IMR-90 (cell line): Measurements from ENCODE around the gene PSKH1. TPM values are rescaled to one million over a fixed set of nuclear protein-coding genes. Genes with fewer than 3 reads are reported as not detected.

Experiments used
- ATAC-seq: fragments of 200-7000 bp; cut with Tn5 transposase; 2 replicates; pipeline ENCODE4 v1.9.1; 2020; ENCODE audit warnings: low read depth, mild to moderate bottlenecking, moderate library complexity
- BruUV-seq: library from RNA; stranded (reverse); fragments of 400-500 nt; replicated peaks from 2 replicates; lab custom pipeline; 2021; lab: Mats Ljungman, UMichigan
- CTCF ChIA-PET: fragments of 300-600 bp; formaldehyde crosslinking; extraction: SDS; loops from one replicate; lab custom pipeline; 2021; ENCODE audit warnings: antibody characterized with exemption; lab: Yijun Ruan, JAX
- POLR2A ChIA-PET: fragments of 300-600 bp; sonication (Branson Sonifier 250); formaldehyde crosslinking; loops from one replicate; lab custom pipeline; 2022; ENCODE audit warnings: antibody characterized with exemption; ENCODE audit not compliant: unreplicated experiment; lab: Charles Lee
- DNase-seq: peaks from one replicate; pipeline ENCODE4 v3.0.0; 2013
- H2AFZ ChIP-seq: replicated peaks from 2 replicates; pipeline ENCODE3; 2013; ENCODE audit warnings: low read length, mild to moderate bottlenecking; ENCODE audit not compliant: poor library complexity
- H2AK5ac ChIP-seq: 2 replicates; pipeline ENCODE4 v1.6.1; 2013; ENCODE audit warnings: low read depth, low read length, inconsistent platforms
- H2AK9ac ChIP-seq: replicated peaks from 2 replicates; pipeline ENCODE3; 2013; ENCODE audit warnings: mild to moderate bottlenecking, low read depth, low read length, moderate library complexity; ENCODE audit not compliant: poor library complexity
- H2BK120ac ChIP-seq: 2 replicates; pipeline ENCODE4 v1.6.1; 2013; ENCODE audit warnings: low read depth, low read length, inconsistent platforms
- H2BK15ac ChIP-seq: 3 replicates; pipeline ENCODE4 v1.6.1; 2013; ENCODE audit warnings: low read depth, low read length, inconsistent platforms
- H2BK20ac ChIP-seq: 2 replicates; pipeline ENCODE4 v1.6.1; 2013; ENCODE audit warnings: low read depth, mild to moderate bottlenecking, inconsistent platforms, low read length, moderate library complexity
- H2BK5ac ChIP-seq: 2 replicates; pipeline ENCODE4 v1.6.1; 2013; ENCODE audit warnings: mild to moderate bottlenecking, low read depth, low read length, inconsistent platforms; ENCODE audit not compliant: poor library complexity, severe bottlenecking
- H3K14ac ChIP-seq: replicated peaks from 2 replicates; pipeline ENCODE4 v1.6.1; 2013; ENCODE audit warnings: low read depth, low read length, inconsistent platforms
- H3K18ac ChIP-seq: 2 replicates; pipeline ENCODE4 v1.6.1; 2013; ENCODE audit warnings: low read depth, low read length, control low read depth
- H3K23ac ChIP-seq: 2 replicates; pipeline ENCODE4 v1.6.1; 2013; ENCODE audit warnings: low read depth, low read length, inconsistent platforms
- H3K27ac ChIP-seq: 2 replicates; pipeline ENCODE4 v1.5.1; 2013; ENCODE audit warnings: mild to moderate bottlenecking, control low read depth, low read length; ENCODE audit not compliant: insufficient read depth
- H3K27me3 ChIP-seq: 2 replicates; pipeline ENCODE4 v1.6.1; 2013; ENCODE audit warnings: low read length; ENCODE audit not compliant: control insufficient read depth, insufficient read depth
- H3K36me3 ChIP-seq: 2 replicates; pipeline ENCODE4 v1.6.1; 2013; ENCODE audit warnings: low read length, mixed read lengths; ENCODE audit not compliant: control insufficient read depth, insufficient read depth
- H3K4ac ChIP-seq: 2 replicates; pipeline ENCODE4 v1.6.1; 2013; ENCODE audit warnings: low read depth, low read length, inconsistent platforms
- H3K4me1 ChIP-seq: 2 replicates; pipeline ENCODE4 v1.6.1; 2013; ENCODE audit warnings: low read length, mixed read lengths; ENCODE audit not compliant: control insufficient read depth, insufficient read depth
- H3K4me2 ChIP-seq: 2 replicates; pipeline ENCODE4 v1.6.1; 2013; ENCODE audit warnings: low read depth, mild to moderate bottlenecking, control low read depth, low read length, moderate library complexity
- H3K4me3 ChIP-seq: 2 replicates; pipeline ENCODE4 v1.5.1; 2013; ENCODE audit warnings: low read depth, mild to moderate bottlenecking, control low read depth, low read length, moderate library complexity; ENCODE audit not compliant: insufficient read depth
- H3K56ac ChIP-seq: 2 replicates; pipeline ENCODE4 v1.6.1; 2013; ENCODE audit warnings: low read length, inconsistent platforms; ENCODE audit not compliant: insufficient read depth; ENCODE audit errors: extremely low read depth
- H3K79me1 ChIP-seq, 2 experiments: 2 replicates each; pipeline ENCODE4 v1.6.1; 2013; ENCODE audit warnings: low read length in 2 of 2, inconsistent platforms in 1 of 2, low read depth in 1 of 2
- H3K9ac ChIP-seq: 2 replicates; pipeline ENCODE4 v1.6.1; 2013; ENCODE audit warnings: low read depth, low read length, control low read depth
- H3K9me1 ChIP-seq: 2 replicates; pipeline ENCODE4 v1.6.1; 2013; ENCODE audit warnings: low read length, inconsistent platforms; ENCODE audit not compliant: insufficient read depth
- H3K9me3 ChIP-seq: 2 replicates; pipeline ENCODE4 v1.6.1; 2013; ENCODE audit warnings: low read length; ENCODE audit not compliant: control insufficient read depth, insufficient read depth
- H4K20me1 ChIP-seq: 2 replicates; pipeline ENCODE4 v1.6.1; 2013; ENCODE audit warnings: low read length, inconsistent platforms; ENCODE audit not compliant: insufficient read depth
- H4K5ac ChIP-seq: 2 replicates; pipeline ENCODE4 v1.6.1; 2013; ENCODE audit warnings: mild to moderate bottlenecking, low read depth, low read length, control low read depth
- H4K8ac ChIP-seq, 2 experiments: 2 replicates each; pipeline ENCODE4 v1.6.1; 2013; ENCODE audit warnings: low read depth in 2 of 2, low read length in 2 of 2, control low read depth in 1 of 2, inconsistent platforms in 1 of 2
- H4K91ac ChIP-seq: 2 replicates; pipeline ENCODE4 v1.6.1; 2013; ENCODE audit warnings: low read depth, low read length, inconsistent platforms; ENCODE audit not compliant: insufficient read depth
- SMC3 ChIP-seq: fragments of 150-350 bp; IDR thresholded peaks from 2 replicates; pipeline ENCODE4 v1.6.1; 2016; ENCODE audit warnings: low read depth, mild to moderate bottlenecking, antibody characterized with exemption, low read length, moderate library complexity
- USF2 ChIP-seq: fragments of 150-350 bp; IDR thresholded peaks from 2 replicates; pipeline ENCODE4 v1.6.1; 2017; ENCODE audit warnings: mild to moderate bottlenecking, antibody characterized with exemption, low read length, low read depth
- WGBS, 2 experiments: methylation state at CpG; one replicate each; pipeline versions ENCODE4 v1.1.5 to v1.1.7; 2013; ENCODE audit warnings: missing lambda C conversion rate in 2 of 2; ENCODE audit not compliant: insufficient read length in 1 of 2; ENCODE audit errors: extremely low coverage in 2 of 2; 5-methylcytosine and 5-hydroxymethylcytosine counted together
- dilution Hi-C: fragments of 300-500 bp; cut with HindIII; formaldehyde crosslinking; loops from one replicate; pipeline ENCODE4 v1.14.3; 2018; ENCODE audit warnings: low sequenced_read_pairs; ENCODE audit not compliant: unreplicated experiment
- in situ Hi-C: fragments of 300-500 bp; cut with MboI; formaldehyde crosslinking; loops from 3 replicates; pipeline ENCODE4 v1.14.3; 2019; ENCODE audit warnings: low sequenced_read_pairs, inconsistent platforms, mixed read lengths
- intact Hi-C: fragments of 100-400 bp; cut with micrococcal nuclease; formaldehyde crosslinking; loops from 2 replicates; pipeline ENCODE4 v1.10.0; 2022
- polyA plus RNA-seq, 3 experiments: library from polyadenylated mRNA; depleted of rRNA; stranded (reverse); fragments of >200 nt; gene quantifications; 2 replicates each; pipeline ENCODE4 v1.2.3, GENCODE V29; 2012; ENCODE audit warnings: low replicate concordance in 1 of 3
- total RNA-seq: library from RNA; depleted of rRNA; stranded (reverse); fragments of >200 nt; gene quantifications from 2 replicates; pipeline ENCODE4 v1.2.3, GENCODE V29; 2012

The PSKH1 gene
- total and polyA plus RNA-seq, 2 of the 4 experiments (the other 2 are of a cell fraction): 11.5 to 26.7 TPM

- intact Hi-C loops (loop anchor here (5.0 kb wide), 1 partner anchor 377 kb away; the partner anchor contains the start of gene CTCF), dilution Hi-C loops (no loop called here), in situ Hi-C loops (loop anchor here (25.0 kb wide), 1 partner anchor 402 kb away; the partner anchor contains the start of gene RIPOR1)
- Histone ChIP-seq H3K4me3 (no peak overlapping the region), H2AK5ac (0 out of 2 replicates have a peak overlapping the region, but pooled peaks have one; percentile 3), H4K20me1 (peaks cover 47% of the 10 kb centered on the region), H3K36me3 (peaks cover 50% of the 10 kb centered on the region), H4K8ac (0 out of 4 replicates have a peak overlapping the region, but pooled peaks of 1 of the 2 experiments have one; percentile 12), H2AK9ac (peak overlapping the region; percentile 65), H3K79me1 (peaks cover 14 to 76% of the 10 kb centered on the region in 2 experiments; a peak in 3 of 4 replicates), H2BK120ac (no peak overlapping the region), H3K14ac (no peak overlapping the region), H3K9me3 (no peaks in the 10 kb centered on the region), H3K56ac (no peak overlapping the region), H4K5ac (no peak overlapping the region), H2AFZ (no peak overlapping the region), H2BK15ac (no peak overlapping the region), H2BK20ac (no peak overlapping the region), H3K18ac (no peak overlapping the region), H3K4me1 (peaks cover 11% of the 10 kb centered on the region), H3K9me1 (peaks cover 12% of the 10 kb centered on the region), H3K4ac (no peak overlapping the region), H4K91ac (no peak overlapping the region), H3K4me2 (no peak overlapping the region), H3K23ac (no peak overlapping the region), H2BK5ac (no peak overlapping the region), H3K27me3 (no peaks in the 10 kb centered on the region), H3K27ac (no peak overlapping the region), H3K9ac (no peak overlapping the region)
- ChIA-PET CTCF (no interaction called here), POLR2A (no interaction called here)
- TF ChIP-seq SMC3 (no peak), USF2 (no peak)
- ATAC-seq (no peak), DNase-seq (no peak)
- 98% methylated on average over 9 of the region's 33 CpGs; no CpG with 5 or more reads in 1 of the 2 experiments for WGBS, 2 experiments
- BruUV-seq: no TSS peak
These were observed 46.7 kb downstream of the PSKH1 start for GRCh38 chr16:67939507-67940445.
